Gastrocnemius medialis (tissue), 4 donors: ENCODE measurements around the gene CSGALNACT2. TPM values are rescaled to one million over a fixed set of nuclear protein-coding genes. Genes with fewer than 3 reads are reported as not detected.

ENCODE experiments used
- ATAC-seq, 2 donors: fragments of 150-250 bp; one replicate each; pipeline ENCODE4 v1.9.1; 2016
- DNase-seq, 2 donors: peaks; one replicate each; pipeline ENCODE4 v3.0.0-alpha.2; 2019
- H3K27ac ChIP-seq, 4 donors: fragments of 200-600 bp; sonication (generic); 1 replicate in 1 of 4; 2 replicates in 3 of 4; pipeline ENCODE4 v1.5.1; 2016 to 2018; ENCODE audit warnings: mild to moderate bottlenecking in 2 of 4, moderate library complexity in 1 of 4
- H3K27me3 ChIP-seq, 3 donors: fragments of 200-600 bp; sonication (generic) in 2 of 3; 1 replicate in 1 of 3; 2 replicates in 2 of 3; pipeline versions ENCODE4 v1.5.1 to v1.6.0; 2016 to 2019; ENCODE audit warnings: mild to moderate bottlenecking in 1 of 3, moderate library complexity in 1 of 3
- H3K36me3 ChIP-seq, 2 donors: fragments of 200-600 bp; sonication (generic) in 1 of 2; one replicate each; pipeline ENCODE4 v1.5.1; 2017 to 2018
- H3K4me1 ChIP-seq, 2 donors: fragments of 200-600 bp; sonication (generic) in 1 of 2; one replicate each; pipeline ENCODE4 v1.5.1; 2016 to 2017; ENCODE audit warnings: mild to moderate bottlenecking in 2 of 2
- H3K4me3 ChIP-seq, 4 donors: fragments of 200-600 bp; sonication (generic) in 3 of 4; 1 replicate in 1 of 4; 2 replicates in 3 of 4; pipeline ENCODE4 v1.5.1; 2016 to 2019; ENCODE audit warnings: mild to moderate bottlenecking in 2 of 4
- H3K9me3 ChIP-seq, 3 donors: fragments of 200-600 bp; sonication (generic) in 2 of 3; 1 replicate in 1 of 3; 2 replicates in 2 of 3; pipeline ENCODE4 v1.5.1; 2016 to 2019
- POLR2A ChIP-seq, 2 donors: fragments of 450-650 bp; IDR thresholded peaks; one replicate each; pipeline ENCODE4 v1.6.1; 2017; ENCODE audit warnings: antibody characterized with exemption in 2 of 2, mild to moderate bottlenecking in 2 of 2, moderate library complexity in 2 of 2
- in situ Hi-C, 4 donors: fragments of 200-750 bp; cut with MboI; loops; one replicate each; pipeline versions ENCODE4 v1.15.0 to v1.8.0; 2017; ENCODE audit warnings: low sequenced_read_pairs in 4 of 4
- intact Hi-C: fragments of 100-400 bp; cut with DNase I; formaldehyde crosslinking; loops from one replicate; pipeline ENCODE4 v1.15.1; 2023; ENCODE audit warnings: low total_unique reads
- total RNA-seq, 4 donors: library from RNA; depleted of rRNA; stranded (reverse); fragments of >200 nt; gene quantifications; one replicate each; pipeline versions ENCODE4 v1.1.0 to v1.2.3, GENCODE V29; 2016
- TF ChIP-seq, protein P1 (sequence below), 5 experiments: fragments of 450-650 bp in 3 of 5; fragments of 200-600 bp in 2 of 5; sonication (generic) in 2 of 5; IDR thresholded peaks in 4 of 5; conservative IDR thresholded peaks in 1 of 5; 1 replicate in 4 of 5; 2 replicates in 1 of 5; pipeline ENCODE4 v1.5.1; 2016 to 2019; ENCODE audit warnings: antibody characterized with exemption in 5 of 5, mild to moderate bottlenecking in 3 of 5, moderate library complexity in 3 of 5

Gene CSGALNACT2, protein sequence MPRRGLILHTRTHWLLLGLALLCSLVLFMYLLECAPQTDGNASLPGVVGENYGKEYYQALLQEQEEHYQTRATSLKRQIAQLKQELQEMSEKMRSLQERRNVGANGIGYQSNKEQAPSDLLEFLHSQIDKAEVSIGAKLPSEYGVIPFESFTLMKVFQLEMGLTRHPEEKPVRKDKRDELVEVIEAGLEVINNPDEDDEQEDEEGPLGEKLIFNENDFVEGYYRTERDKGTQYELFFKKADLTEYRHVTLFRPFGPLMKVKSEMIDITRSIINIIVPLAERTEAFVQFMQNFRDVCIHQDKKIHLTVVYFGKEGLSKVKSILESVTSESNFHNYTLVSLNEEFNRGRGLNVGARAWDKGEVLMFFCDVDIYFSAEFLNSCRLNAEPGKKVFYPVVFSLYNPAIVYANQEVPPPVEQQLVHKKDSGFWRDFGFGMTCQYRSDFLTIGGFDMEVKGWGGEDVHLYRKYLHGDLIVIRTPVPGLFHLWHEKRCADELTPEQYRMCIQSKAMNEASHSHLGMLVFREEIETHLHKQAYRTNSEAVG
- 10 to 100 TPM; 12.3 to 17.3 (median 14.1) TPM for total RNA-seq

DNA sequence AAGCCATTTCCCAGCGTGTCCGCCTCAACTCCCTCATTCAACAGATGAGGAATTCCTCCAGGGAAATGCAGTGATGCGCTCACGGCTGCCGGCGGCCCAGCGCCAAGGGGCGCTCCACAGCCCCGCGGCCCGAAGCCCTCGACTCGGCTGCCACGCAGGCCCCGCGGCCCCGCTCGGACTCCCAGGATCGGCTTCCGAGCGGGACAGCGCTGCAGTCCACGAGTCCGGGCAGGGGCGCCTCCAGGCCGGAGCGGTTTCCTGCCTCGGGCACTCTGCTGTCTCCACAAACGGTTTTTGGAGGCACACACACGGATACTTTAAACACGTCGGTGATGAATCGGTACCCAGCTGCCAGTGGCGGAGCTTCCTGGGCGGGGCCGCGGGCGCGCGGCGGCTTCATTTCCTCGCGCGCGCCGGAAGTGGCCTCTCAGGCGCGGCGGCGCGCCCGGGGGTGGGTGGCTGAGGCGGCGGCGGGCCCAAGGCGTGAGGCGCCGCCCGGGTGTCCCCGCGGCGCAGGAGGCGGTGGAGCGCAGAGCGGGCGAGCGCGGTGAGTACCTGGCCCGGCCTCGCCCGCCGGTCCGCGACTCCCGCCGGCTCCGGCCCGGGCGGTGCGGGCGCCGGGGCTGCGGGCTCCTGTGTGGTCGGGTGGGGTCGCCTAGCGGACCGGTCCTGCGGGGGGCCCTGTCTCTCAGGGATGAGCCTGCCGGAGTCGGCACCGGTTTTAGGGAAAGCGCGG lies at the start of gene CSGALNACT2:
CSGALNACT2 (plus strand) TSS at position 425 of the 736 bp plus-strand sequence. CDS start 16,705 bp downstream, outside the sequence.
- TF ChIP-seq POLR2A (IDR thresholded peaks at IDR 0.05) = peak; percentile 90 to 94
- TF ChIP-seq, protein P1, sequence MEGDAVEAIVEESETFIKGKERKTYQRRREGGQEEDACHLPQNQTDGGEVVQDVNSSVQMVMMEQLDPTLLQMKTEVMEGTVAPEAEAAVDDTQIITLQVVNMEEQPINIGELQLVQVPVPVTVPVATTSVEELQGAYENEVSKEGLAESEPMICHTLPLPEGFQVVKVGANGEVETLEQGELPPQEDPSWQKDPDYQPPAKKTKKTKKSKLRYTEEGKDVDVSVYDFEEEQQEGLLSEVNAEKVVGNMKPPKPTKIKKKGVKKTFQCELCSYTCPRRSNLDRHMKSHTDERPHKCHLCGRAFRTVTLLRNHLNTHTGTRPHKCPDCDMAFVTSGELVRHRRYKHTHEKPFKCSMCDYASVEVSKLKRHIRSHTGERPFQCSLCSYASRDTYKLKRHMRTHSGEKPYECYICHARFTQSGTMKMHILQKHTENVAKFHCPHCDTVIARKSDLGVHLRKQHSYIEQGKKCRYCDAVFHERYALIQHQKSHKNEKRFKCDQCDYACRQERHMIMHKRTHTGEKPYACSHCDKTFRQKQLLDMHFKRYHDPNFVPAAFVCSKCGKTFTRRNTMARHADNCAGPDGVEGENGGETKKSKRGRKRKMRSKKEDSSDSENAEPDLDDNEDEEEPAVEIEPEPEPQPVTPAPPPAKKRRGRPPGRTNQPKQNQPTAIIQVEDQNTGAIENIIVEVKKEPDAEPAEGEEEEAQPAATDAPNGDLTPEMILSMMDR (IDR thresholded peaks at IDR 0.05 in 4 of 5, conservative IDR thresholded peaks at IDR 0.05 in 1 of 5) = no peak
- in situ Hi-C loops = no loop called here
- DNase-seq (peak; percentile 54 to 75), ATAC-seq (peak; percentile 92 to 94)
- intact Hi-C loops = loop anchor here (5.0 kb wide), 1 partner anchor 501 kb away; the partner anchor contains the start of gene ZNF33B
- no peaks in the 10 kb centered on the region for H3K36me3 ChIP-seq
- H3K4me1 ChIP-seq = peaks cover 11 to 17% of the 10 kb centered on the region in 2 donors
- peak within 1 kb of the TSS; percentile 76 to 89 (median 86) for H3K27ac ChIP-seq
- H3K4me3 ChIP-seq = peak within 1 kb of the TSS; percentile 74 to 97 (median 83)
- H3K27me3 ChIP-seq = no peaks in the 10 kb centered on the region
- no peaks in the 10 kb centered on the region for H3K9me3 ChIP-seq

DNA sequence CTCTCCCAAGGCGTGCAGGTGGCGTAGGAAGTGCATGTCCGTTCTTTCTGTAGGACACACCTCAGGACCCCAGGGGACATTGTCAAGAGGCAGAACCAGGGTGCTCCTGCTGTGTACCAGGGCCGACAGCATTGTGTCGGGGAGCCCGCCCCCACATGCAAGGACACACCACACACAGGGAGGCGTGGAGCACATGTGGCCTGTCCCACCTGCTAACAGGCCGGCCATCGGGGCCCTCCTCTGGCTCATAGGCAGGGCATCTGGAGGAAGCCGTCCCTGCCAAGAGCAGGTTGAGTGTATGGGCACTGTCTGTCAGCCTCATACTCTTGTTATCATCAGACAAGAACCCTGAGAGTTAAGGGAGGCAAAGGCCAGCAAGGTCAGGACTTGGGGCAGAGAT lies 48.7 kb upstream of the CSGALNACT2 start:
- TF ChIP-seq, protein P1 (IDR thresholded peaks at IDR 0.05 in 4 of 5, conservative IDR thresholded peaks at IDR 0.05 in 1 of 5) = no peak
- no peak for TF ChIP-seq POLR2A (IDR thresholded peaks at IDR 0.05)
- H3K27me3 ChIP-seq = no peaks in the 10 kb centered on the region
- in situ Hi-C loops (no loop called here), intact Hi-C loops (no loop called here)
- H3K36me3 ChIP-seq = no peaks in the 10 kb centered on the region
- no peaks in the 10 kb centered on the region for H3K4me1 ChIP-seq
- no peak overlapping the region for H3K27ac ChIP-seq
- no peak for DNase-seq
- H3K9me3 ChIP-seq = no peaks in the 10 kb centered on the region
- no peak overlapping the region for H3K4me3 ChIP-seq
- ATAC-seq = no peak

DNA sequence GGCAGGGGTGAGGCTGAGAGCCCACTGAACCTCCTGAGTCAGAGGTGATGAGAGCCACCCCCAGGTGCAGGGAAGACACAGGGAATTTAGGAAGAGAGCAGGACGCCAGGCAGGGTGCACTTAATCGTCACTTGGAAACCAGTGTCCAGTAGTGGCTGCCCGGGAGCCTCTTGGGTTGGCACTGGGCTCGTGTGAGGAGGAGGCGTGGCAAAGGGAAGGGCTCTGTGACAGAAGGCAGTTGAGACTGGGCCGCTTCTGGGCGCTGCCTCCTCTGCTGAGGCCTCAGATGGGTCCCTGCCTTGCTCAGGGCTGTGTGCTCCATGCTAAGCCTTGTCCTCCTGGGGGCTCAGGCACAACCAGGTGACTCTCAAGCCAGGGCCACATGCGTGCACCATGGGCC lies 48.1 kb upstream of the CSGALNACT2 start:
- intact Hi-C loops = no loop called here
- Histone ChIP-seq H3K4me3 (no peak overlapping the region), H3K9me3 (no peaks in the 10 kb centered on the region), H3K36me3 (no peaks in the 10 kb centered on the region), H3K27ac (no peak overlapping the region), H3K27me3 (no peaks in the 10 kb centered on the region), H3K4me1 (no peaks in the 10 kb centered on the region)
- TF ChIP-seq POLR2A (IDR thresholded peaks at IDR 0.05) = no peak
- TF ChIP-seq, protein P1 (IDR thresholded peaks at IDR 0.05 in 4 of 5, conservative IDR thresholded peaks at IDR 0.05 in 1 of 5) = no peak
- no peak for ATAC-seq
- no peak for DNase-seq
- in situ Hi-C loops = loop anchor here in 2 of 4 donors (10.0 kb wide), 1 partner anchor 215 kb away; no protein-coding TSS in a partner anchor

DNA sequence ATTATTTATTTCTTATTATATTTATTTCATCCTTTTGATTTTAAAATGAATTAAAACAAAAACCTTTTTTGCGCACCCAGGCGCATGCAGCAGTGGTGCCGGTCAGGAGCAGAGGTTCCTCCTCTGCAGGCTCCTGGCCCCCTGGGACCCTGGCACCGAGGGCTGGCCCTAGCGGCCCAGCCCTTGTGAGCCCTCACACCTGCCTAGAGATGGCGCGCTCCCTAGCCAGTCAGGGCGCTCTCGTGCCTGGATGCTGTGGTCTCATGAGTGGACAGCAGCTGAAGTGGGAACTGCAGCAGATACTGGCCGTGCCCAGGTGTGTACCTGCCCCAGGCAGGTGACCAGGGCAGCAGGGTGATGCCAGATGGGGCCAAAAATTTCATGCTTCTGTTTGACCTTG lies 47.6 kb upstream of the CSGALNACT2 start:
- TF ChIP-seq POLR2A (IDR thresholded peaks at IDR 0.05) = no peak
- TF ChIP-seq, protein P1 (IDR thresholded peaks at IDR 0.05 in 4 of 5, conservative IDR thresholded peaks at IDR 0.05 in 1 of 5) = no peak
- no peak for DNase-seq
- no peaks in the 10 kb centered on the region for H3K27me3 ChIP-seq

More for the DNA sequence above, 47.6 kb upstream of the CSGALNACT2 start:
- H3K36me3 ChIP-seq = no peaks in the 10 kb centered on the region
- intact Hi-C loops (no loop called here), in situ Hi-C loops (loop anchor here in 2 of 4 donors (10.0 kb wide), 1 partner anchor 216 kb away; no protein-coding TSS in a partner anchor)
- no peak overlapping the region for H3K27ac ChIP-seq
- H3K4me1 ChIP-seq = no peaks in the 10 kb centered on the region
- no peak for ATAC-seq
- H3K9me3 ChIP-seq = no peaks in the 10 kb centered on the region
- H3K4me3 ChIP-seq = no peak overlapping the region
